ENCODE measurements around the gene IGFN1. TPM values are rescaled to one million over a fixed set of nuclear protein-coding genes. Genes with fewer than 3 reads are reported as not detected.

IGFN1 gene
- not detected for total RNA-seq

DNA sequence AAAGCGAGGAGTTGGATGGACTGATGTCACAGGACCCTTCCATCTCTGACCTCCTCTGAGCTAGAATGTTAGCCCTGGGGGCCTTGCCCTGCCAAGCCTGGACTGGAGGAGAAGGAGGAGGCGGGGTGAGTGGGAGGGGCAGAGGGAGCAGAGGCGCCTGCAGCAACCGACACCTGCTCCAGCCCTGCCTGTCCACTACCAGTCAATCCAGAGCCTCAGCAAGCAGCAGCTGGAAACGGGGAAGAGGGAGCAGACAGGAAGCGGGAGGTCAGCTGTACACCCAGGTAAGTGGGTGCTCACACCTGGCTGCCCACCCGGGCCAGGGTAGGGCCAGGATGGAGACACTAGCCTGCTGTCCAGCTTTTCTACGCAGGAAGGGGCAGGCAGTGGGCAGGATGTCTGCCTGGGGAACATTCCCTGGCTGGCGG lies at the start of gene IGFN1:
Gene IGFN1, plus strand, starts transcription at position 201 of the 428 bp plus-strand sequence. CDS start 2,470 bp downstream, outside the sequence.
- WGBS, 2 donors = 52 to 53% methylated on average over 2 to 6 of the region's 9 CpGs

DNA sequence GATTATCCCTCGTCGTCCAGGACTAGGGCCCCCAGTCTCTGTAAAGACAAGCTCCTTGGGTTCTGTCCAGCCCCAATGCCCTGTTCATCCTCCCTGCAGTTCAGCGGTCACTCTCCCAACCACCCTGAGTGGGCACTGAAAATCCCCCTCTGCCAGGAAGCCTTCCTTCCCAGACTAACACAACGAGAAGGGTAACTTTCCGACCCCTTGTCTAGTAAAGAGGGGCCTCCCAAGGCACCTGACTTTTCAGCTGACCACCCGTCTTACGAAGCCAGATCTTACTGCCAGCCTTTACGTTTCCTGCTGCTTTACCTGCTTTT lies 49.7 kb upstream of the IGFN1 start:
- intact Hi-C loops (cut with DNase I) = no loop called here
- no peaks in the 10 kb centered on the region for H3K9me3 ChIP-seq
- peaks cover 18 to 70% (median 25%) of the 10 kb centered on the region in 3 donors for H3K4me1 ChIP-seq
- 93 to 97% methylated on average over 6 to 7 of the region's 8 CpGs for WGBS, 2 donors
- DNase-seq = no peak
- no peak for TF ChIP-seq POLR2A (IDR thresholded peaks at IDR 0.05)
- TF ChIP-seq, protein P1, sequence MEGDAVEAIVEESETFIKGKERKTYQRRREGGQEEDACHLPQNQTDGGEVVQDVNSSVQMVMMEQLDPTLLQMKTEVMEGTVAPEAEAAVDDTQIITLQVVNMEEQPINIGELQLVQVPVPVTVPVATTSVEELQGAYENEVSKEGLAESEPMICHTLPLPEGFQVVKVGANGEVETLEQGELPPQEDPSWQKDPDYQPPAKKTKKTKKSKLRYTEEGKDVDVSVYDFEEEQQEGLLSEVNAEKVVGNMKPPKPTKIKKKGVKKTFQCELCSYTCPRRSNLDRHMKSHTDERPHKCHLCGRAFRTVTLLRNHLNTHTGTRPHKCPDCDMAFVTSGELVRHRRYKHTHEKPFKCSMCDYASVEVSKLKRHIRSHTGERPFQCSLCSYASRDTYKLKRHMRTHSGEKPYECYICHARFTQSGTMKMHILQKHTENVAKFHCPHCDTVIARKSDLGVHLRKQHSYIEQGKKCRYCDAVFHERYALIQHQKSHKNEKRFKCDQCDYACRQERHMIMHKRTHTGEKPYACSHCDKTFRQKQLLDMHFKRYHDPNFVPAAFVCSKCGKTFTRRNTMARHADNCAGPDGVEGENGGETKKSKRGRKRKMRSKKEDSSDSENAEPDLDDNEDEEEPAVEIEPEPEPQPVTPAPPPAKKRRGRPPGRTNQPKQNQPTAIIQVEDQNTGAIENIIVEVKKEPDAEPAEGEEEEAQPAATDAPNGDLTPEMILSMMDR (IDR thresholded peaks at IDR 0.05) = no peak
- no peak overlapping the region for H3K4me3 ChIP-seq
- H3K36me3 ChIP-seq = peaks cover 0 to 73% (median 23%) of the 10 kb centered on the region in 3 donors
- H3K27ac ChIP-seq = no peak overlapping the region
- peaks cover 0 to 3% (median 0%) of the 10 kb centered on the region in 4 donors for H3K27me3 ChIP-seq

More for the DNA sequence above, at the start of gene IGFN1:
- H3K27me3 ChIP-seq = peaks cover 0 to 66% (median 0%) of the 10 kb centered on the region in 4 donors
- no peak for DNase-seq
- no peak within 1 kb of the TSS for H3K27ac ChIP-seq
- H3K4me1 ChIP-seq = no peaks in the 10 kb centered on the region
- intact Hi-C loops (cut with DNase I) = no loop called here
- no peaks in the 10 kb centered on the region for H3K36me3 ChIP-seq
- no peak for TF ChIP-seq POLR2A (IDR thresholded peaks at IDR 0.05)
- TF ChIP-seq, protein P1 (IDR thresholded peaks at IDR 0.05) = no peak
- no peak within 1 kb of the TSS for H3K4me3 ChIP-seq
- H3K9me3 ChIP-seq = no peaks in the 10 kb centered on the region

DNA sequence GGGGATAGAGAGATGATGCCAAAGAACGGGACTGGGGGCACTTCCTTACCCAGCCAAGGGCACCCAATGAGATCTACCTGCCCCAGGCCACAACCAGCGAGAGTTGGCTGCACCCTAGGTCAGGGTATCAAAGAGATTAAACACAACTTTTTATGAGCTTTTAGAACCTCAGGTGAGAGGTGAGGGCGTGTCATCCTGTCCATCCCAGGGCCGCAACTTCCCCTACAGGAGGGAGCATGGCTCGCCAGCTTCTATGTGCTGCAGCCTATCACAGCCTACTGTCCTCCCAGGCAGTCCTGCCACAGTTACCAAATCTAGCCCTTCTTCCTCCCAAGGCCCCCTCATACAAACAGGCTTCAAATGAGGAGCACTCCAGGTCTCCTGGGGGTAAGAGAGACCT lies 49.2 kb upstream of the IGFN1 start:
- no peak for TF ChIP-seq POLR2A (IDR thresholded peaks at IDR 0.05)
- TF ChIP-seq, protein P1 (IDR thresholded peaks at IDR 0.05) = no peak
- H3K27ac ChIP-seq = no peak overlapping the region
- peaks cover 0 to 3% (median 0%) of the 10 kb centered on the region in 4 donors for H3K27me3 ChIP-seq
- H3K4me1 ChIP-seq = peaks cover 18 to 66% (median 21%) of the 10 kb centered on the region in 3 donors
- H3K36me3 ChIP-seq = peaks cover 0 to 74% (median 23%) of the 10 kb centered on the region in 3 donors
- H3K9me3 ChIP-seq = no peaks in the 10 kb centered on the region
- no peak for DNase-seq
- 88 to 89% methylated on average over 4 to 5 of the region's 5 CpGs for WGBS, 2 donors
- H3K4me3 ChIP-seq = no peak overlapping the region
- intact Hi-C loops (cut with DNase I) = no loop called here

DNA sequence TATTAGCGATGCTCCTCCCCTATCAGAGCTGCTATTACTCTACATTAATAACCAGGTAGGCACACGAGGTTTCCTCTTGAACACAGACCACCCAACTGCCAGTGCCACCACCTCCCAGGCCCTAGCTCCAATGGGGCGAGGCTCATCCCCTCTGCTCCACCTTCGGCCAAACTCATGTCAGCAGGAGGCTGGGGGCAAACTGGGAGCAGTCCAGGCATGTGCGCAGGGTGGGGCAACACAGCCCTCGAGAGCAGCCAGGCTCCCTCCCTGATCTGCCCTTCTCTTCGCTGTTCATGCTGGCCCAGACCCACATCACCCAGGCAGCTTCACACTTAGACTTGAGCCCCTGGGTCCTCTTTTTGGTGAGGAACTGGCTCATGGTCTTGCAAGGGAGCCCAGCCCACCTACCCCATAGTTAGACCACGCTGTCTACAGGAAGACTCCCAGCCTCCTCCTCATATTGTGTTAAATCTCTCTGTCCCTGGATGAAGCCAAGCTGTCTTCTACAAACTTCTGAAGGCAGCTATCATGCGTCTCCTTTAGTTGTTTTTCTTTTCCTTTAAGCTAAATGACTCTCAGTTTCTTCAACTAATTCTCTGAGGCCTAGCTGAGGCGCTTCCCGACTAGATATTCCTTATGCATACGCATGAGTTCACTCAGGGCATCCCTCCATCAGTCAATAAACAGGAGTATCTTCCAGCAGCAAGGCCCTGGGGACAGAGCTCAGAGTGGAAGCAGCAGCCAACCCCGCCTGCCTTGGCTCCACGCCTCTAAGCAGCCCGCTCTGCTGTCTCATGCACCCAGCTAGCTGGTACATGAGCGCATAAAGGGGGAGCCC lies 48.4 kb upstream of the IGFN1 start:
- TF ChIP-seq POLR2A (IDR thresholded peaks at IDR 0.05) = no peak
- TF ChIP-seq, protein P1 (IDR thresholded peaks at IDR 0.05) = no peak
- Histone ChIP-seq H3K36me3 (peaks cover 0 to 82% (median 29%) of the 10 kb centered on the region in 3 donors), H3K27me3 (peaks cover 0 to 3% (median 0%) of the 10 kb centered on the region in 4 donors), H3K9me3 (no peaks in the 10 kb centered on the region), H3K27ac (no peak overlapping the region), H3K4me1 (peaks cover 13 to 57% (median 15%) of the 10 kb centered on the region in 3 donors), H3K4me3 (no peak overlapping the region)
- intact Hi-C loops (cut with DNase I) = no loop called here
- 81 to 84% methylated on average over 12 of the region's 16 CpGs for WGBS, 2 donors
- DNase-seq = no peak

All from esophagus squamous epithelium (tissue), 5 donors.